DOHH2 (cell line): ENCODE results near the gene UCP3.

ENCODE experiments used
- CTCF ChIP-seq: fragments of 200-600 bp; sonication (generic); IDR thresholded peaks from one replicate; pipeline ENCODE4 v1.5.1; 2014; ENCODE audit warnings: antibody characterized with exemption, mild to moderate bottlenecking, low read depth, low read length; ENCODE audit not compliant: poor library complexity, severe bottlenecking
- EZH2phosphoT487 ChIP-seq: fragments of 200-600 bp; sonication (generic); IDR thresholded peaks from 2 replicates; pipeline ENCODE4 v1.6.1; 2017; ENCODE audit warnings: borderline replicate concordance, mild to moderate bottlenecking, antibody characterized with exemption, low read length, moderate library complexity, mixed read lengths

DNA sequence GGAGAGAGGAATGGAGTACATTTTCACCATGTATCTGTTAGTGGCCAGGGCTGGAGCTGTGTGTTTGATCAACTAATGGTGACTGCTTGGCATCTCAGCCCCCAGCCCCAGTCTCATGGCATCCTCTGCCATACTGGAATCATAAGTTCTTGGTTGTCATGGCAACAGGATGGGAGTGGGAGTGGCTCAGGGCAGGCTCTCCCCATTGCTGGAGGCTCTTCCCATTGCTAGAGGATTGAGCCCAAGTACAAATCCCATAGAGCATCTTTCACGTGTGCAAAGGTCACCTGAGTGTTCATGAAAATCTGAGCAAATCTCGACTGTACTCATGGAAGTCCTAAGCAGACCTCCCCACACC is 43.1 kb downstream of the UCP3 start:
- TF ChIP-seq CTCF (no peak), EZH2phosphoT487 (no peak)
